NT2/D1 (cell line): ENCODE measurements around the gene DIAPH3.

ENCODE experiments used
- SUZ12 ChIP-seq: IDR thresholded peaks from 2 replicates; pipeline ENCODE4 v1.6.1; 2011; ENCODE audit not compliant: insufficient read length, insufficient read depth; ENCODE audit errors: extremely low read depth
- YY1 ChIP-seq: IDR thresholded peaks from 2 replicates; pipeline ENCODE4 v1.6.1; 2011; ENCODE audit not compliant: insufficient read length, insufficient read depth

GRCh38 chr13:59888408-59888807 is 275.3 kb downstream of the DIAPH3 start:
- no peak for TF ChIP-seq YY1
- TF ChIP-seq SUZ12: no peak
